Omental fat pad (tissue), 4 donors: ENCODE results near the gene FGD4. TPM values are rescaled to one million over a fixed set of nuclear protein-coding genes. Genes with fewer than 3 reads are reported as not detected.

ENCODE experiments used
- ATAC-seq: fragments of 150-250 bp; one replicate; pipeline ENCODE4 v1.9.1; 2016; ENCODE audit warnings: mild to moderate bottlenecking, moderate library complexity; ENCODE audit not compliant: low FRiP score
- DNase-seq: peaks from one replicate; pipeline ENCODE4 v3.0.0-alpha.2; 2019; ENCODE audit warnings: low spot score
- CTCF ChIP-seq, 3 donors: fragments of 450-650 bp; IDR thresholded peaks; one replicate each; pipeline ENCODE4 v1.5.1; 2016 to 2017; ENCODE audit warnings: antibody characterized with exemption in 3 of 3, mild to moderate bottlenecking in 3 of 3, moderate library complexity in 2 of 3
- total RNA-seq, 4 donors: library from RNA; depleted of rRNA; stranded (reverse); fragments of >200 nt; gene quantifications; one replicate each; pipeline ENCODE4 v1.1.0, GENCODE V29; 2016

FGD4 gene
- total RNA-seq, 4 donors from 2014 or later, result 43.1 to 111 (median 51.5) TPM

GRCh38 chr12:32460638-32461037 lies 61.3 kb downstream of the FGD4 start:
- no peak for DNase-seq
- TF ChIP-seq CTCF (IDR thresholded peaks at IDR 0.05), result no peak
- no peak for ATAC-seq

DNA sequence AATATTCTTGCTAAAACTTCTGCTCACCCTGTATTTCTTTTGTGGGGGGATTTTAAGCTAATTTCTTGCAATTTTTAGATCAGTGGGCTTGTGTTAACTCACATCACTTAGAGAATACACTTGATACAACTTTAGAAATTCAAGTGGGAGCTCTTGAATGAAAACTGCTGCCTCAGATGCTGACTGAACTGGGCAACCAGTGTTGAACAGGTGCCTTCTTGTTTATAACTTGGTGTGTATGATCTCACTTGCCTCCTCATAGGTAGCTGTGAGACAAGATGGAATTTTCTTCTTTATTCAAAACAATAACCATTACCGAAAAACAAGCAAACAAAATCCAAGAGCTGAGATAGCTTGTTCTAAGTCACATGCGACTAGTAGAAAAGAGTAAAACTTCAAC lies 63.5 kb downstream of the FGD4 start:
- TF ChIP-seq CTCF (IDR thresholded peaks at IDR 0.05), result no peak
- DNase-seq (no peak), ATAC-seq (no peak)

GRCh38 chr12:32466187-32466586 lies 66.8 kb downstream of the FGD4 start:
- DNase-seq (no peak), ATAC-seq (no peak)
- TF ChIP-seq CTCF (IDR thresholded peaks at IDR 0.05), result no peak

DNA sequence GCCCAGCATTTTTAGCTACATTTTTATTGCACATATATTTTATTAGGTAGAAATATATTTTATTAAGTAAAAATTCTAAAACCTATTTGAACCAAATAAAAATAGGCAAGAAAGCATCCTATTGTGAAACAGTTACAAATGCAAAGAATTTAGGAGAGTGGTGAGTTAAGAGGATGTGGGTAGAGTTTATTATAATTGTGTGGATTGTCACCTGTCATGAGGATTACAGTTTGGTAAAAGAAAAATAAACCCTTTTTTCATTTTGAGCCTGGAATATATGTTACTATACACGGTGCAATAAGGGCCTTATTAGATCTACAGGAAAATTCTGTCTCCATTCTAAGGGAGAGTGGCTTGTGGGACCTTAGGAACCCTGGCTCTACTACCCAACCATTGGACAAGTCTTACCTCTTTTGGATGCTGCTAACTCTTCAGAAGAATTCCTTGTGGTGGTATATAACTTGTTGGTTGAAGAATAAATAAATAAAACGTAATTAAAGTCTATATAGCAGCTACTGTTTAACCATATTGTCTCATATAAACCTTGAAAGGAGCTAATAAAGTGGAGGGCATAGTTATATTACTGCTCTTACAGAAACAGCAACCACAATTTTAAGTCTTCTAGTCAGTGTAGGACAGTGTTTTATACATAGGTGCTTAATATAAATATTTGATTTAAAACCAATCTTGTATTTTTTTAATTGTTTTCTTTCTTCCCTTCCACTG lies 67.8 kb downstream of the FGD4 start:
- ATAC-seq (no peak), DNase-seq (no peak)
- no peak for TF ChIP-seq CTCF (IDR thresholded peaks at IDR 0.05)

DNA sequence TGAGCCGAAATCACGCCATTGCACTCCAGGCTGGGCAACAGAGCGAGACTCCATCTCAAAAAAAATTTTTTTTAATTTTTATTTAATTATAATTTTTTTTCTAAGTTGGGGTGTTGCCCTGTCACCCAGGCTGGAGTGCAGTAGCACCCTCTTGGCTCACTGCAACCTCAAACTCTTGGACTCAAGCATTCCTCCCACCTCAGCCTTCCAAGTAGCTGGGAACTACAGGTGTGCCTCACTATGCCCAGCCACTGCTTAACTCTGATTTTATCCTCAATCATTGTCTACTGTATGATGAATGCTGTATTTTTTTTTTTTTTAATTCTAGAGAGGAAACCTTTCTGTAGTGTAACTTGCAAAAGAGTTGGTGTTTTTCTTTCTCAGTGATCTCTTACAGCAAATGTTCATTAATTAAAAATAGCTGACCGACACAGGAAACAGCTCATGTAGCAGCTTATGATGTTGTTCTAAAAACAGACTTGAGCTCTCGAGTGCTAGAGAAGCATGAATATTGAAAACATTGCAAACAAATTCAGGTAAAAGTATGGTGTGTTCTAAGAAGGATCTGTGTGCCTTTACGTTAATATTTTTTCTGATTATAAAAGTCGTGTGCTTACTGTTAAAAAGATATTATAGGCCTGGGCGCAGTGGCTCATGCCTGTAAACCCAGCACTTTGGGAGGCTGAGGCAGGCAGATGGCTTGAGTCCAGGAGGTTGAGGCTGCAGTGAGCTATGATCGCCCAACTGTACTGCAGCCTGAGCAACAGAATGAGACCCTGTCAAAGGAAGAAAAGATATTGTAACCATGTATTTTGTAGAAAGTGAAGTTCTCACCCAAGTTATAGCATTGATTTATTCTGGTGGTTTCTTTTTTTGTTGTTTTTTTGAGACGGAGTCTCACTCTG lies 68.9 kb downstream of the FGD4 start:
- DNase-seq, result no peak
- no peak for ATAC-seq
- no peak for TF ChIP-seq CTCF (IDR thresholded peaks at IDR 0.05)

DNA sequence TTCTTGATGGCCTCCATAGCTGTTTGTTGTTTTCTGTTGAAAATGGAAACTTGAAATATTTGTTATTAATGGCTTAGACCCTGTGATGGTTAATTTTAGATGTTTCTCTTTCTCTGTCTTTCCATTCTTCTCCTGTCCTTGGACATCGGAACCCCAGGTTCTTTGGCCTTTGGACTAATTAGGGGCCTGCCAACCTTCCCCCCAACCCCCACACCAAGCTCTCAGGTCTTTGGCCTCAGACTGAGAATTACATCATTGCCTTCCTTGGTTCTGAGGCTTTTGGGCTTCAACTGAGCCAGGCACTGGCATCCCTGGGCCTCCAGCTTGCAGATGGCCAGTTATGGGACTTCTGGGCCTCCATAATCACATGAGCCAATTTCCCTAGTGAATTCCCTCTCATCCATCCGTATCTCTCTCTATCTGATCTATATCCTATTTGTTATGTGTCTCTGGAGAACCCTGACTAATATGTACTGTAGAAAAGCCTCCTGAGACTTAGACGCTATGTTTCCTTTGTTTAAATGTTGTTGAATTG lies 71.6 kb downstream of the FGD4 start:
- DNase-seq, result no peak
- no peak for ATAC-seq
- no peak for TF ChIP-seq CTCF (IDR thresholded peaks at IDR 0.05)
